Mononuclear cell (primary cell): ENCODE measurements around the gene PPIG. TPM values are rescaled to one million over a fixed set of nuclear protein-coding genes. Genes with fewer than 3 reads are reported as not detected.
A peak's percentile ranks its signal among the peaks of the same experiment; 100 is the strongest.
"Not testable (repeated sequence)": the region's sequence is repeated elsewhere in the genome, so short reads cannot be mapped to it uniquely, and the experiment has no call there.

Source experiments
- H3K27me3 ChIP-seq: 2 replicates; pipeline ENCODE4 v1.6.0; 2011; ENCODE audit warnings: low read length, control low read depth; ENCODE audit not compliant: insufficient read depth
- H3K4me1 ChIP-seq: 2 replicates; pipeline ENCODE4 v1.5.1; 2011; ENCODE audit warnings: mild to moderate bottlenecking, low read length, control low read depth; ENCODE audit not compliant: insufficient read depth
- H3K4me3 ChIP-seq: 2 replicates; pipeline ENCODE4 v1.5.1; 2011; ENCODE audit warnings: mild to moderate bottlenecking, low read length, moderate library complexity
- H3K9me3 ChIP-seq: 2 replicates; pipeline ENCODE4 v1.5.1; 2011; ENCODE audit warnings: low read depth, mild to moderate bottlenecking, control low read depth, low read length
- total RNA-seq: library from RNA; depleted of rRNA; stranded (reverse); fragments of >200 nt; gene quantifications from one replicate; pipeline ENCODE4 v1.2.3, GENCODE V29; 2012

Gene PPIG
- total RNA-seq, 1 donor: 60.1 TPM

- no peaks in the 10 kb centered on the region for H3K27me3 ChIP-seq
- peaks cover 8% of the 10 kb centered on the region for H3K4me1 ChIP-seq
- H3K4me3 ChIP-seq: peak overlapping the region; percentile 97
Measured at GRCh38 chr2:169573974-169574299, 10.2 kb upstream of the PPIG start.

GRCh38 chr2:169574539-169574938, 9.6 kb upstream of the PPIG start:
- not testable (repeated sequence) for H3K4me3 ChIP-seq, H3K4me1 ChIP-seq, H3K9me3 ChIP-seq, H3K27me3 ChIP-seq

More at GRCh38 chr2:169573974-169574299, 10.2 kb upstream of the PPIG start:
- H3K9me3 ChIP-seq: no peaks in the 10 kb centered on the region

DNA sequence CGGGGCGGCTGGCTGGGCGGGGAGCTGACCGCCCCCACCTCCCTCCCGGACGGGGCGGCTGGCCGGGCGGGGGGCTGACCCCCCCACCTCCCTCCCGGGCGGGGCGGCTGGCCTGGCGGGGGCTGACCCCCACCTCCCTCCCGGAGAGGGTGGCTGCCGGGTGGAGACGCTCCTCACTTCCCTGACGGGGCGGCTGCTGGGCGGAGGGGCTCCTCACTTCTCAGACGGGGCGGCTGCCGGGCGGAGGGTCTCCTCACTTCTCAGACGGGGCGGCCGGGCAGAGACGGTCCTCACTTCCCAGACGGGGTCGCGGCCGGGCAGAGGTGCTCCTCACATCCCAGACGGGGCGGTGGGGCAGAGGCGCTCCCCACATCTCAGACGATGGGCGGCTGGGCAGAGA, 8.9 kb upstream of the PPIG start:
- not testable (repeated sequence) for H3K27me3 ChIP-seq, H3K9me3 ChIP-seq, H3K4me1 ChIP-seq, H3K4me3 ChIP-seq

DNA sequence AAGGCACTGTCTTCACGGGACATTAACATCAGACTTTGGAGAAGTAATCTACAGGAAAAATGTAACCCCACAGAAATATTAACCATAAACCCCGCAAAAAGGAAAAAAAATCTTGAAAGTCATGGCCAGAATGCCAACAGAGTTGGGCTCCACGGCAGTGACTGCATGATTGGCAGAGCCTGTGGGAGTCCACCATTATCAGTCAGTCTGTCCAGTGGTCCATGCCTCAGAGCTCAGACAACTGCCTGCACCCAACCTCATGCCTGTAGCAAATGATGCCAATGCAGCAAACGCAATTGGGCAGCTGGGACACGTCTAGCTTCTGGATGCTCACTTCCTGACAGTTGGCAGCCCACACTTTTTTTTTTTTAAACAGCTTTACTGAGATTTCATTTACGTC, 5.1 kb upstream of the PPIG start:
- Histone ChIP-seq H3K27me3 (no peaks in the 10 kb centered on the region), H3K4me1 (no peaks in the 10 kb centered on the region), H3K4me3 (no peak overlapping the region), H3K9me3 (no peaks in the 10 kb centered on the region)

DNA sequence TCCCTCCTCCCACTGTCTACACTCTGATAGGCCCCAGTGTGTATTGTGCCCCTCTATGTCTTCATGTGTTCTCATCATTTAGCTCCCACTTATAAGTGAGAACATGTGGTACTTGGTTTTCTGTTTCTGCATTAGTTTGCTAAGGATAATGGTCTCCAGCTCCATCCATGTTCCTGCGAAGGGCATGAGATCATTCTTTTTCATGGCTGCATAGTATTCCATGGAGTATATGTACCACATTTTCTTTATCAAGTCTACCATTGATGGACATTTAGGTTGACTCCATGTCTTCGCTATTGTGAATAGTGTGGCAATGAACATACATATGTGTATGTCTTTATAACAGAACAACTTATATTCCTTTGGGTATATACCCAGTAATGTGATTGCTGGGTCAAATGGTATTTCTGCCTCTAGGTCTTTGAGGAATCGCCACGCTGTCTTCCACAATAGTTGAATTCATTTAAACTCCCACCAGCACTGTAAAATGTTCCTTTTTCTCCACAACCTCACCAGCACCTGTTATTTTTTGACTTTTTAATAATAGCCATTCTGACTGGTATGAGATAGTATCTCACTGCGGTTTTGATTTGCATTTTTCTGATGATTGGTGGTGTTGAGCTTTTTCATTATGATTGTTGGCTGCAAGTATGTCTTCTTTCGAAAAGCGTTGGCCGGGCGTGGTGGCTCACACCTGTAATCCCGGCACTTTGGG, 1.4 kb upstream of the PPIG start:
- H3K4me1 ChIP-seq: peaks cover 20% of the 10 kb centered on the region
- not testable (repeated sequence) for H3K27me3 ChIP-seq, H3K9me3 ChIP-seq, H3K4me3 ChIP-seq

DNA sequence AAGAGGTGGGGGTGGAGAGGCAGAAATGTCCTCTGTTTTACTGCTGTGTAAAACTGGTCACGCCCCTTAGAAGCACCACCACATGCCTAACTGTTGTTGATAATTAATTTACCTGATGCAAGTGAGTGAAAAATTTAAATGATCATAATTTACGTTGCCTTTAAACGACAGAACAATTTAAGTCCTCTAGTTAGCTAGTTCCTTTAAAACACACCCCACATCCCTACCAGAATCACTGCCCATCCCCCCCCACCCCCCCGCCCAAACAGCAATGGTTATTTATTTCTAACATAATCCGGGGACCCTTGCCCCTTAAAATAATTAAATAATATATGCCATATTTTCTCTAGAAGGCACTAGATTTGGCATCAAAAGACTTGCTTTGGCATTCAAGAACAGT, 633 bp upstream of the PPIG start:
- no peak overlapping the region for H3K4me3 ChIP-seq
- peaks cover 20% of the 10 kb centered on the region for H3K4me1 ChIP-seq
- H3K9me3 ChIP-seq: no peaks in the 10 kb centered on the region
- H3K27me3 ChIP-seq: no peaks in the 10 kb centered on the region

DNA sequence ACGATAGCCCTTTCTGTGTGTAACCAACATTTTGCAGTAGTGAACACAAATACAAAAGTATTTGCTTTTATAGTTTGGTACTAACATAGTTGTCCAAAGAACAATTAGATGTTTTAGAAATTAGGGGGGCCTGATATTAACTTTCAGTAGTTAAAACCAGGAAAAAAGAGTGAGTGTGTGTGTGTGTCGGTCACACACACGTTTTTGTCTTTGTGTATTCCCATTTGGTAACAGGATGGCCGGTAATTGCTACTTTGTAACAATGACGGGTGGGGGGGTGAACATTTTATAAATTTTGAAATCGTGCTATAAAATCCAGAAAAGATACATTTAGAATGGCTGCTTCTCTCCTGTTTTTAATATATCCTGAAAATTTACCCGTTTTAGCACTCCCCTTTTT, 1.5 kb downstream of the PPIG start:
- H3K27me3 ChIP-seq: no peaks in the 10 kb centered on the region
- H3K4me3 ChIP-seq: peak overlapping the region; percentile 73
- H3K4me1 ChIP-seq: peaks cover 30% of the 10 kb centered on the region
- no peaks in the 10 kb centered on the region for H3K9me3 ChIP-seq

DNA sequence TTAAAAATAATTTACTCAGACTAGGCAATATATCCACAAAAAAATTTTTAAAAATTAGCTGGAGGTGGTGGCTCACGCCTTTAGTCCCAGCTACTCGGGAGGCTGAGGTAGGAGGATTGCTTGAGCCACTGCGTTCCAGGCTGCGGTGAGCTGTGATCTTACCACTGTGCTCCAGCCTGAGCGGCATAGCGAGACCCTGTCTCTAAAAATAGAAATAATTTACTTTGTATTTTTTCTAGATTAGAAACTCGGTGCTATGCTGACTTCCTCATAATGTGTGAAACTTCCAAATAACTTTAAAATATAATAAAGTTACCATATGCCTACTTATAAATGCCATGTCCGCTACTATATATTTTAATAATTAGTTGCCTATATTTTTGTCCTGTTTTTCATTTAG, 6.7 kb downstream of the PPIG start:
- no peaks in the 10 kb centered on the region for H3K27me3 ChIP-seq
- no peaks in the 10 kb centered on the region for H3K9me3 ChIP-seq
- peaks cover 30% of the 10 kb centered on the region for H3K4me1 ChIP-seq
- H3K4me3 ChIP-seq: no peak overlapping the region

DNA sequence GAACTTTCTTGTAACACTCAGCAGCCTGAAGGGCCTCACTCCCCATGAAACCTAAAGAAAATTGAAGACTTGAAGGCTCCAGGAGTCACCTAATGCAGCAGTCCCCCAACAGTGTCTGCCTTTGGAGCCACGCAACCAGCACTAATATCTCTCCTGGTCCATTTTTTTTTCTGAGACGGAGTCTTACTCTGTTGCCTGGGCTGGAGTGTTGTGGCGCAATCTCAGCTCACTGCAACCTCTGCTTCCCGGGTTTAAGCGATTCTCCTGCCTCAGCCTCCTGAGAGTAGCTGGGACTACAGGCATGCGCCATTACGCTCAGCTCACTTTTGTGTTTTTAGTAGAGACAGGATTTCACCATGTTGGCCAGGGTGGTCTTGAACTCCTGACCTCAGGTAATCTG, 12.4 kb downstream of the PPIG start:
- H3K9me3 ChIP-seq, H3K4me1 ChIP-seq, H3K27me3 ChIP-seq, H3K4me3 ChIP-seq: not testable (repeated sequence)

DNA sequence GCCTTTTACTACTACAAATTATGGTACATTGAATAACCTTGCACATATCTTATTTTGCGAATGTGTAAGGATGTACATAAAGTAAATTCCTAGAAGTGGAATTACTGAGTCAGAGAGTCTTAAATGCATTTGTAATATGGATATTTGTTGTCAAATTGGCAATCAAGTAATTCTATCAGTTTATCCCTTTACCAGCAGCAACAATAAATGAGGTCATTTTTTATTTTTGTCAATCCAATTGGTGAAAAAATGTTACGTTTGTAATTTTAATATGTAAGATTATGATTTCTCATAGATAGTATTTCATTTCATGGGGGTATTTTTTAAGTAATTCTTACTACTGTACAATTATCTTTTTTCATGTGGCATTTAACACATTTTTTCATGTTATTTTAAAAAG, 14.8 kb downstream of the PPIG start:
- no peaks in the 10 kb centered on the region for H3K9me3 ChIP-seq
- H3K4me1 ChIP-seq: no peaks in the 10 kb centered on the region
- H3K27me3 ChIP-seq: no peaks in the 10 kb centered on the region
- H3K4me3 ChIP-seq: no peak overlapping the region

- no peak overlapping the region for H3K4me3 ChIP-seq
- no peaks in the 10 kb centered on the region for H3K4me1 ChIP-seq
- no peaks in the 10 kb centered on the region for H3K9me3 ChIP-seq
- no peaks in the 10 kb centered on the region for H3K27me3 ChIP-seq
Measured at GRCh38 chr2:169599568-169599967, 15.4 kb downstream of the PPIG start.

DNA sequence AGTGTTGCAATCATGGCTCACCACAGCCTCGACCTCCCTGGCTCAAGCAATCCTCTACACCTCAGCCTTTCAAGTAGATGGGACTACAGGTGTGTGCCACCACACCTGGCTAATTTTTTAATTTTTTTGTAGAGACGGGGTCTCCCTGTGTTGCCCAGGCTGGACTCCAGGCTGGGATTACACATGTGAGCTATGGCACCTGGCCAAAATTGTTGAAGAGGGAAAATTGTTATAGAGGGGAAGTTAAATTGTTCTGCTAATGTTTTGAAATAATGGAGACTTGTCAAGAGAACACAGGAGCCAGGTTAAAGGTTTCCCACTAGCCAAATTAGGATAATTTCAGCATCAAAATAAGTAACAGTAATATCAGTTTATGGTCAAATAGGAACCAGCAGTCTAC, 25.1 kb downstream of the PPIG start:
- no peak overlapping the region for H3K4me3 ChIP-seq
- H3K9me3 ChIP-seq: no peaks in the 10 kb centered on the region
- H3K27me3 ChIP-seq: no peaks in the 10 kb centered on the region
- H3K4me1 ChIP-seq: no peaks in the 10 kb centered on the region

DNA sequence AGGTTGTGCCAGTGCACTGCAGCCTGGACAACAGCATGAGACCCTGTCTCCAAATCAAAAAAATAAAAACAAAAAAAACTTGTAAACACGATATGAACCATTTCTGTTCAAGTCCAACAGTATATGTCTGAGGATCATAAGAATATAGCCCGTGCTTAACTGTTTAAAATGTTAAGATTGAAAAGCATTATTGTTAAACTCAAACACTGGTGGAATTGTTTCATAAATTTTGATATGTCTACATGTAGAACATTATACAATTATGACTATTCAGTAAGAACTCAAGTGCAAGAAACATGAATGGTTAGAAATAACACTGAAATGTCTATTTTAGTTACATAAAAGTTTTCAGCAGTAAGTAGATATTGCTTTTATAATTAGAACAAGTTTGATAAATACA, 29.7 kb downstream of the PPIG start:
- no peaks in the 10 kb centered on the region for H3K4me1 ChIP-seq
- no peaks in the 10 kb centered on the region for H3K27me3 ChIP-seq
- no peak overlapping the region for H3K4me3 ChIP-seq
- no peaks in the 10 kb centered on the region for H3K9me3 ChIP-seq

DNA sequence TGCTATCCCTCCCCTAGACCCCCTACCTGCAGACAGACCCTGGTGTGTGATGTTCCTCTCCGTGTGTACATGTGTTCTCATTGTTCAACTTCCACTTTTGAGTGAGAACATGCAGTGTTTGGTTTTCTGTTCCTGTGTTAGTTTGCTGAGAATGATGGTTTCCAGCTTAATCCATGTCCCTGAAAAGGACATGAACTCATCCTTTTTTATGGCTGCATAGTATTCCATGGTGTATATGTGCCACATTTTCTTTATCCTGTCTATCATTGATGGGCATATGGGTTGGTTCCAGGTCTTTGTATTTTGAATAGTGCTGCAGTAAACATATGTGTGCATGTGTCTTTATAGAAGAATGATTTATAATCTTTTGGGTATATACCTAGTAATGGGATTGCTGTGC, 31.8 kb downstream of the PPIG start:
- not testable (repeated sequence) for H3K4me1 ChIP-seq, H3K4me3 ChIP-seq, H3K9me3 ChIP-seq, H3K27me3 ChIP-seq

DNA sequence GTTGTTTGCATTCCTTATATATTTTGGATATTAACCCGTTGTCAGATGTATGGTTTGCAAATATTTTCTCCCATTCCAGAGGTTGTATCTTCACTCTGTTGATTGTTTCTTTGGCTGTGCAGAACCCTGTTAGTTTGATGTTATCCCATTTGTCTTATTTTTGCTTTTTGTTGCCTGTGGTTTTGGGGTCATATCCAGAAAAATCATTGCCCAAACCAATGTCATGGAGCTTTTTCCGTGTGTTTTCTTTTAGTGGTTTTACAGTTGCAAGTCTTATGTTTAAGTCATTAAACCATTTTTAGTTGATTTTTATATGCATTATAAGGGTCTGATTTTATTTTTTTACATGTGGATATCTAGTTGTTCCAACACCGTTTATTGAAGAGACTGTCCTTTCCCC, 35.8 kb downstream of the PPIG start:
- Histone ChIP-seq H3K27me3 (no peaks in the 10 kb centered on the region), H3K4me3 (no peak overlapping the region), H3K4me1 (no peaks in the 10 kb centered on the region), H3K9me3 (no peaks in the 10 kb centered on the region)

DNA sequence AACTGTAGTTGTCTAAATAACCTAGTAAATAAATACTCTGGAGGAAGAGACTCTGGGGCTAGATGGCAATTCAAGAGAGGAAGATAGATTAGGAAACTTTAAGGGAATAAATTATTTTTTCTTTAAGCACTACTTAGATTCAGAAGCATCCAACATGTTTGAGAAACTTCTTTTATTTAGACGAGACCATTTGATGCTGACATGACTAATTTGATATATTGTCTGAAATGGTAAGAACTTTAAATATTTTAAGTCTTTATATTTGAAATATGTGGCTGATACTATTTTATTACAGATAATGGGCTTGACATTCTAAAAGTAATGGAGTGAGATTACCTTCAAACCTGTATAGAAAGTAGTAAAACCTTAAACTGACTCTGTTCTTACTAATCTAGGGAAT, 36.4 kb downstream of the PPIG start:
- H3K9me3 ChIP-seq: no peaks in the 10 kb centered on the region
- no peaks in the 10 kb centered on the region for H3K4me1 ChIP-seq
- H3K4me3 ChIP-seq: no peak overlapping the region
- no peaks in the 10 kb centered on the region for H3K27me3 ChIP-seq

- no peaks in the 10 kb centered on the region for H3K4me1 ChIP-seq
- H3K9me3 ChIP-seq: no peaks in the 10 kb centered on the region
Measured at GRCh38 chr2:169623235-169623634, 39.1 kb downstream of the PPIG start.

More at GRCh38 chr2:169623235-169623634, 39.1 kb downstream of the PPIG start:
- no peak overlapping the region for H3K4me3 ChIP-seq
- no peaks in the 10 kb centered on the region for H3K27me3 ChIP-seq
